ENCODE measurements around the gene CNTN4.

GRCh38 chr3:2652386-2652785, 553.7 kb downstream of the CNTN4 start:
- TF ChIP-seq CTCF (IDR thresholded peaks at IDR 0.05; ENCODE audit: insufficient read depth, low read length) (no peak), SPI1 (IDR thresholded peaks at IDR 0.05; ENCODE audit: borderline replicate concordance, low read depth) (no peak)
